Measurements from ENCODE around the gene HIC1. TPM values are rescaled to one million over a fixed set of nuclear protein-coding genes. Genes with fewer than 3 reads are reported as not detected.

The HIC1 gene
- total RNA-seq, 4 donors from 2014 or later = 9.1 to 32.5 (median 14.7) TPM

GRCh38 chr17:2086306-2086705 is 31.4 kb downstream of the HIC1 start:
- Histone ChIP-seq H3K4me1 (peaks cover 29 to 90% (median 68%) of the 10 kb centered on the region in 4 donors), H3K27ac (peak overlapping the region; percentile 89 to 91 (median 90)), H3K9me3 (no peaks in the 10 kb centered on the region), H3K4me3 (no peak overlapping the region), H3K27me3 (no peaks in the 10 kb centered on the region), H3K36me3 (peaks cover 0 to under 1% (median 0%) of the 10 kb centered on the region in 4 donors)
- in situ Hi-C loops (cut with MboI; ENCODE audit: low pct_ligation_motif_present in 1 of 4, low pct_unique_long_range_greater_than_20kb in 1 of 4, low sequenced_read_pairs in 3 of 4) = no loop called here
- TF ChIP-seq POLR2A (IDR thresholded peaks at IDR 0.05) (no peak), CTCF (IDR thresholded peaks at IDR 0.05) (no peak), EP300 (IDR thresholded peaks at IDR 0.05; ENCODE audit: low read depth) (no peak), POLR2AphosphoS5 (IDR thresholded peaks at IDR 0.05) (no peak)
- no peak for DNase-seq
- intact Hi-C loops (cut with DNase I; ENCODE audit: low total_unique reads) = loop anchor here (10.0 kb wide), 1 partner anchor 88 kb away; no protein-coding TSS in a partner anchor
- WGBS, 2 donors (ENCODE audit: low coverage in 1 of 2) = 58 to 60% methylated on average over 1 to 3 of the region's 3 CpGs

GRCh38 chr17:2087597-2088211 is 32.8 kb downstream of the HIC1 start:
- intact Hi-C loops (cut with DNase I; ENCODE audit: low total_unique reads) (loop anchor here (10.0 kb wide), 1 partner anchor 87 kb away; no protein-coding TSS in a partner anchor), in situ Hi-C loops (cut with MboI; ENCODE audit: low pct_ligation_motif_present in 1 of 4, low pct_unique_long_range_greater_than_20kb in 1 of 4, low sequenced_read_pairs in 3 of 4) (no loop called here)
- no peaks in the 10 kb centered on the region for H3K27me3 ChIP-seq
- H3K27ac ChIP-seq = peak overlapping the region; percentile 85 to 91 (median 90)
- H3K9me3 ChIP-seq = no peaks in the 10 kb centered on the region
- 50 to 82% methylated on average over 4 to 10 of the region's 10 CpGs for WGBS, 2 donors (ENCODE audit: low coverage in 1 of 2)
- peaks cover 29 to 83% (median 69%) of the 10 kb centered on the region in 4 donors for H3K4me1 ChIP-seq
- TF ChIP-seq POLR2A (IDR thresholded peaks at IDR 0.05) (no peak), POLR2AphosphoS5 (IDR thresholded peaks at IDR 0.05) (peak; percentile 8 to 16 (median 14)), CTCF (IDR thresholded peaks at IDR 0.05) (no peak), EP300 (IDR thresholded peaks at IDR 0.05; ENCODE audit: low read depth) (peak; percentile 38)
- peak; percentile 41 for DNase-seq
- no peaks in the 10 kb centered on the region for H3K36me3 ChIP-seq
- H3K4me3 ChIP-seq = no peak overlapping the region

- intact Hi-C loops (cut with DNase I; ENCODE audit: low total_unique reads) = loop anchor here (10.0 kb wide), 1 partner anchor 86 kb away; no protein-coding TSS in a partner anchor
- DNase-seq = no peak
- peak overlapping the region in 3 of 4 donors; percentile 14 to 39 (median 18) for H3K4me3 ChIP-seq
Observed at GRCh38 chr17:2089021-2089422, 34.1 kb downstream of the HIC1 start.

More at GRCh38 chr17:2089021-2089422, 34.1 kb downstream of the HIC1 start:
- H3K27ac ChIP-seq = peak overlapping the region; percentile 85 to 91 (median 90)
- TF ChIP-seq CTCF (IDR thresholded peaks at IDR 0.05) (no peak), EP300 (IDR thresholded peaks at IDR 0.05; ENCODE audit: low read depth) (no peak), POLR2A (IDR thresholded peaks at IDR 0.05) (no peak), POLR2AphosphoS5 (IDR thresholded peaks at IDR 0.05) (peak in 1 of 3 donors; percentile 3)
- no peaks in the 10 kb centered on the region for H3K9me3 ChIP-seq
- 23 to 51% methylated on average over 2 to 8 of the region's 8 CpGs for WGBS, 2 donors (ENCODE audit: low coverage in 1 of 2)
- in situ Hi-C loops (cut with MboI; ENCODE audit: low pct_ligation_motif_present in 1 of 4, low pct_unique_long_range_greater_than_20kb in 1 of 4, low sequenced_read_pairs in 3 of 4) = no loop called here
- no peaks in the 10 kb centered on the region for H3K36me3 ChIP-seq
- H3K27me3 ChIP-seq = no peaks in the 10 kb centered on the region
- peaks cover 20 to 74% (median 61%) of the 10 kb centered on the region in 4 donors for H3K4me1 ChIP-seq
